ENCODE results near the gene ATP8B4.

ATP8B4 gene

GRCh38 chr15:49919034-49919433 is 200.0 kb downstream of the ATP8B4 start:
- H3K4me3 Mint-ChIP-seq, result no peak overlapping the region
- no peak for DNase-seq
- no peaks in the 10 kb centered on the region for H3K27me3 Mint-ChIP-seq
- CTCF ChIA-PET, result no interaction called here
- H3K36me3 Mint-ChIP-seq, result no peaks in the 10 kb centered on the region
- H3K9me3 Mint-ChIP-seq, result no peaks in the 10 kb centered on the region
- H3K4me1 Mint-ChIP-seq, result no peaks in the 10 kb centered on the region
- no peak overlapping the region for H3K27ac Mint-ChIP-seq

GRCh38 chr15:49918121-49918520 is 200.9 kb downstream of the ATP8B4 start:
- Mint-ChIP-seq H3K27ac (no peak overlapping the region), H3K9me3 (no peaks in the 10 kb centered on the region), H3K27me3 (no peaks in the 10 kb centered on the region)

DNA sequence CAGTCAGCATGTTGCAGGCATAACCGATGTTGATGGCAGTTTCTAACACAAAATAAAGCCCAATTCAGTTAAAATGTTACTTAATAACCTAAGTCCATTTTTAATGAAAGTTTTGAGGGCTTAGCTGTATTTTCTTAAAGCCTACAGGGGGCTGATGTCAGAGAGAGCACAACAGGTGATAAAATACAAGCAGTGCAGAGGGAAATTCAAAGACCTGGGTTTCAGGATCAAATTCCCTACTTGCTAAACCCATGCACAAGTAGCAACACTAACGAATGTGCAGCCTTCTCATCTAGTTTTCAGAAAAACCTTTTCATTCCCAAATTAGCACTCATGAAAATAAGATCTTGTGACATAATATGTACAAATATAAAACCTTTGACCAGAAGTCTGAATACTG is 202.0 kb downstream of the ATP8B4 start:
- CTCF ChIA-PET, result no interaction called here
- no peak overlapping the region for H3K4me3 Mint-ChIP-seq
- H3K36me3 Mint-ChIP-seq, result no peaks in the 10 kb centered on the region
- H3K27ac Mint-ChIP-seq, result no peak overlapping the region
- no peak for DNase-seq
- no peaks in the 10 kb centered on the region for H3K4me1 Mint-ChIP-seq
- no peaks in the 10 kb centered on the region for H3K9me3 Mint-ChIP-seq
- no peaks in the 10 kb centered on the region for H3K27me3 Mint-ChIP-seq

More at GRCh38 chr15:49918121-49918520, 200.9 kb downstream of the ATP8B4 start:
- no peak for DNase-seq
- CTCF ChIA-PET, result no interaction called here
- no peak overlapping the region for H3K4me3 Mint-ChIP-seq
- H3K36me3 Mint-ChIP-seq, result no peaks in the 10 kb centered on the region
- H3K4me1 Mint-ChIP-seq, result no peaks in the 10 kb centered on the region

GRCh38 chr15:49915822-49916221 is 203.2 kb downstream of the ATP8B4 start:
- Mint-ChIP-seq H3K27ac (no peak overlapping the region), H3K36me3 (no peaks in the 10 kb centered on the region), H3K9me3 (no peaks in the 10 kb centered on the region), H3K4me1 (no peaks in the 10 kb centered on the region), H3K27me3 (no peaks in the 10 kb centered on the region), H3K4me3 (no peak overlapping the region)
- CTCF ChIA-PET, result no interaction called here
- no peak for DNase-seq

DNA sequence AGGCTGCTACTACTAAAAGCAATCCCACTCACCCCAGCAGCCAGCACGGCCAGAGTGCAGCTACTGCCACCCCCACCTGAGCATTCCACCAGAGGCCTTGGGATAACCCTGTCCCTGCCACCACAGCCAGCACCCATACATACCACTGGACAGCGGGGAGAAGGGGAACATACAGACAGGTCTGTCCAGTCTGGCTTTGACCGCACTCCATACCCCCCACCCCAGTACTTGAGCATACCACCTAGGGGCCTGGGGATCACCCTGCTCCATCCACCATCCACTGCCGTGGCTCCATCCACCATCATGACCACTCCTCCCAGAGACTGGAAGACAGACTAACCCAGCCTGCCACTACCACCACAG is 210.1 kb downstream of the ATP8B4 start:
- Mint-ChIP-seq H3K27me3 (no peaks in the 10 kb centered on the region), H3K9me3 (peaks cover 5% of the 10 kb centered on the region), H3K27ac (no peak overlapping the region), H3K4me1 (no peaks in the 10 kb centered on the region), H3K36me3 (no peaks in the 10 kb centered on the region), H3K4me3 (no peak overlapping the region)
- DNase-seq, result no peak
- CTCF ChIA-PET, result no interaction called here

DNA sequence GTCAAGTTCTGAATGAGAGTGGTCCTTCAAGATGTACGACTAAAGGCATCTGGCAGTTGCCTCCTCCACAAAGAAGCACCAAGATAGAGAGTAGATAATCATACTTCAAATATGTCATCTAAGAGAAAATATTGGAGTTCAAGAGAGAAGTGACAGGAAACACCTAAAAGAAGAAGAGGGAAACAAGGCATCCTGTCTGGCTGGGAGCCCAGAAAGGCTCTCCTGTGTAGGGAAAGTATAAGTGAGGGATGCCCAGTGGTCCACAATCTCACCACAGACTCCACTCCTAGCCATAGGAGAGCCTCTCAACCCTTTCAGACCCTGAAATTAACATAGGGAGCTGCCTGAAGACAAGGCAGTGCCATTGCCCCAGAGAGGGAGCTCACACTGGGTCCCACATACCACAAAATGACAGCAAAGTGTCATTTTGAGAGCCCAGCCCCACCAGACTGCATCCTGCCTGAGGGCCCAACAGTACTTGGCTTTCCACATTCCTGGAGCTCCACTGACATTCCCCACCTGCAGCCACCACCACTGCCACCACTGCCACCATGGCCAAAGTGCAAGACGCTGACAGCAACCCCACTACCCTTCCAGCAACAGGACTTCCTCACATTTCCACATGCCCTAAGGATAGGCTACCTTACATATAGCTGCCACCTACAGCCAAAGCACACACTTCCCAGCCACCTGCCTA is 210.6 kb downstream of the ATP8B4 start:
- no peak for DNase-seq
- H3K4me1 Mint-ChIP-seq, result no peaks in the 10 kb centered on the region
- no peak overlapping the region for H3K4me3 Mint-ChIP-seq
- CTCF ChIA-PET, result no interaction called here
- no peaks in the 10 kb centered on the region for H3K27me3 Mint-ChIP-seq
- peaks cover 5% of the 10 kb centered on the region for H3K9me3 Mint-ChIP-seq
- H3K27ac Mint-ChIP-seq, result no peak overlapping the region
- no peaks in the 10 kb centered on the region for H3K36me3 Mint-ChIP-seq

DNA sequence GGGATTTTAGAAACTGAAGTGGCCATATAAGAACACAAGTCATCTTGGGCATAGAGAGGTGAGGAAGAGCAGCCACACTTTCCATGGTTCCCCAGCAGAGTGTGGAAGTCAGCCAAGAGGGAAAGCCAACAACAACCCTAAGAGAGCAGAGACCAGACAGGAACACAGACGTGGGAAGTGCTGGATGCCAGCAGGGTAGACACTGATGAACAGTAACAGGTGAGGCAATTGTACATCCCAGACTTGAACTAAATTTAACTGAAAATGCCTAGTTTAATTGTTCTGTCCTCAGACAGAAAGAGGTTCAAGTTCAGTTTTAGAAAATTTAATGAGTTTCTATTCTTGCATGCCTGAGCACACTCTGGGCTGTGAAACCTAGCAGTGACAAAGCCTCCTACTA is 212.1 kb downstream of the ATP8B4 start:
- no peaks in the 10 kb centered on the region for H3K4me1 Mint-ChIP-seq
- no peaks in the 10 kb centered on the region for H3K27me3 Mint-ChIP-seq
- H3K9me3 Mint-ChIP-seq, result peaks cover 5% of the 10 kb centered on the region
- H3K4me3 Mint-ChIP-seq, result no peak overlapping the region
- DNase-seq, result no peak
- CTCF ChIA-PET, result no interaction called here
- no peaks in the 10 kb centered on the region for H3K36me3 Mint-ChIP-seq
- H3K27ac Mint-ChIP-seq, result no peak overlapping the region

- no peak for DNase-seq
- Mint-ChIP-seq H3K27ac (no peak overlapping the region), H3K4me1 (no peaks in the 10 kb centered on the region), H3K27me3 (no peaks in the 10 kb centered on the region), H3K36me3 (no peaks in the 10 kb centered on the region), H3K9me3 (peaks cover 2% of the 10 kb centered on the region), H3K4me3 (no peak overlapping the region)
- CTCF ChIA-PET, result no interaction called here
These were observed 213.8 kb downstream of the ATP8B4 start for GRCh38 chr15:49905221-49905620.

DNA sequence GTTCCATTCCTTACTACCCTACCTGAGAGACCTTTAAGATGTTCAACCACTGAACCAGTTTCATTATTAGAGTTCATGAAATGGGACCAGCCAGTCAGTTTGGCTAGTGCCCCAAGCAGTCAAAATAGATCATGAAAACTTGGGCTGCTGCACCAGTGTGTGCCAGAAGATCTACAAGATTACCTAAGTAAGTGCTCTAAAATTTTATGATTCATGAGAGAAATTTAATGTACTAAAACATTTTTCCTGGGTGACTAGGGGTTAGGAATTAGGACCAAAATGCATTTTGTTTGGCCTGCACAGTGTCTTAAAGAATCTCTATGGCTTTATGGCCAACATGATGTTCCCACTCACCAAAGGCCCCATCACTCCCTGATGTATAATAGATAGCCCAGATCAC is 214.7 kb downstream of the ATP8B4 start:
- Mint-ChIP-seq H3K27ac (no peak overlapping the region), H3K36me3 (no peaks in the 10 kb centered on the region), H3K9me3 (no peaks in the 10 kb centered on the region), H3K4me1 (no peaks in the 10 kb centered on the region), H3K27me3 (no peaks in the 10 kb centered on the region), H3K4me3 (no peak overlapping the region)
- DNase-seq, result no peak
- CTCF ChIA-PET, result no interaction called here

- H3K36me3 Mint-ChIP-seq, result no peaks in the 10 kb centered on the region
- no peaks in the 10 kb centered on the region for H3K4me1 Mint-ChIP-seq
- no peak overlapping the region for H3K4me3 Mint-ChIP-seq
- no peaks in the 10 kb centered on the region for H3K9me3 Mint-ChIP-seq
- DNase-seq, result no peak
- no peaks in the 10 kb centered on the region for H3K27me3 Mint-ChIP-seq
- no peak overlapping the region for H3K27ac Mint-ChIP-seq
- CTCF ChIA-PET, result no interaction called here
These were observed 216.1 kb downstream of the ATP8B4 start for GRCh38 chr15:49902685-49903501.

GRCh38 chr15:49901996-49902684 is 216.9 kb downstream of the ATP8B4 start:
- H3K27ac Mint-ChIP-seq, result no peak overlapping the region

DNA sequence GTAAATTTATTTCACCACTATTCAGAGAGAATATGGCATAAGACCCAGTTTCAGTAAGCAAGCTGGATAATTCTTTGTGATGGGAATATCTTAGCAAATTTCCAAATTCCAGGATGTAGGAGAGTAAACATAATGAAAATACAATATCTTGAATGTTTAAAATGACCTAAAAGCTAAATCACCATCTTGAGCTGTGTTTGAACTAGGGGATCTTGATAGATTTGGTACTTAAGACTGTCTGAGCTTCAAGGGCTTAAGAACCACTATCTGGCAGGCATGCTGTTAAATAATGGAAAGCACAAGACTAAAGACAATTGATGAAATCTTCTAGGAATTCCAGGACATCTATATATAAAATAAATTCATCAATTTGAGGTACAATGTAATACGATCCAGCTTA is 217.7 kb downstream of the ATP8B4 start:
- no peaks in the 10 kb centered on the region for H3K36me3 Mint-ChIP-seq
- CTCF ChIA-PET, result no interaction called here

More at GRCh38 chr15:49901996-49902684, 216.9 kb downstream of the ATP8B4 start:
- DNase-seq, result no peak
- Mint-ChIP-seq H3K4me3 (no peak overlapping the region), H3K36me3 (no peaks in the 10 kb centered on the region), H3K9me3 (no peaks in the 10 kb centered on the region), H3K4me1 (no peaks in the 10 kb centered on the region), H3K27me3 (no peaks in the 10 kb centered on the region)
- CTCF ChIA-PET, result no interaction called here

GRCh38 chr15:49900903-49901235 is 218.2 kb downstream of the ATP8B4 start:
- no peak for DNase-seq
- CTCF ChIA-PET, result no interaction called here
- Mint-ChIP-seq H3K9me3 (no peaks in the 10 kb centered on the region), H3K27me3 (no peaks in the 10 kb centered on the region), H3K4me1 (no peaks in the 10 kb centered on the region), H3K4me3 (no peak overlapping the region), H3K36me3 (no peaks in the 10 kb centered on the region), H3K27ac (no peak overlapping the region)

More for the DNA sequence above, 217.7 kb downstream of the ATP8B4 start:
- no peaks in the 10 kb centered on the region for H3K4me1 Mint-ChIP-seq
- no peak for DNase-seq
- H3K27me3 Mint-ChIP-seq, result no peaks in the 10 kb centered on the region
- H3K9me3 Mint-ChIP-seq, result no peaks in the 10 kb centered on the region
- no peak overlapping the region for H3K4me3 Mint-ChIP-seq
- no peak overlapping the region for H3K27ac Mint-ChIP-seq

DNA sequence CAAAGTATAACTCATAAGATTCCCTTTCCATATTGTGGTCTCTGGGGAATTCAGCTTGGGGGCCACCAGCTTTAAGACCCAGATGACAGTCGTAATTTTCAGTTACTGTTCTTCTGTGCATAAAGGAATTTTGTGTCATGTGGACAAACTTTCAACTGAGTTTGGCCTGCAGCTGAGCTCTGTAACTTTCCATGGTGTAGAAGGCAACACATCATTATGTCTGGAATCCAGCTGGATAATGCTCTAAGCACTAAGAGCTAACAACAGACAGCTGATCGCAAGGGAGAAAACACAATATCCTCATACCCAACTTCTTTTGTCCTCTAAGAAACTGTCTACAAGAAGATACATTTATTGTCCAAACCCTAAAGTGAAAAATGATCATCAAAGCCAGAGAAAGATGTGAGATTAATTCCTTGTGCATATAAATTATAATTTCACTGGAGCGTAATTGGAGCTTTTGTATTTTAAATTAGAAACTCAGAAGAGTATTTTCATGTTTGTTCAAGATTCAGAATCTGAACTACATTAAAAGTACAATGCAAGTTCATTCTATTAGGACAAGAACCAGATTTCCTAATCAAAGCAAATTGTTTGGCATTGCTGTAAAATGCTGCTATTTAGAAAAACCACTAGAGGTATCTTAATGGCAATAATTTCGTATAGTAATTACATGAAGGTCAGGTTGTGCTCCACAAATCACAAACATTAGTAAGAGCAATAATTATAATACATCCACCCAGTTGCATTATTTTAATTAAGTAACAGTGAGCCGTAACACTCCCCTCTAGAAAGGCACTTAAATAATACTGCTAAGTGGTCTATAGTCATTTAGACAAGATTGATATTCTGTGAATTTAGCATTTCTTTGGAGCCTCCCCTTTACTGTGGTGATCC is 218.8 kb downstream of the ATP8B4 start:
- H3K27me3 Mint-ChIP-seq, result no peaks in the 10 kb centered on the region
- no peak overlapping the region for H3K27ac Mint-ChIP-seq
- no peak for DNase-seq
- no peaks in the 10 kb centered on the region for H3K9me3 Mint-ChIP-seq
- H3K36me3 Mint-ChIP-seq, result no peaks in the 10 kb centered on the region
- H3K4me1 Mint-ChIP-seq, result no peaks in the 10 kb centered on the region
- CTCF ChIA-PET, result no interaction called here
- H3K4me3 Mint-ChIP-seq, result no peak overlapping the region
